Mesendoderm (in vitro differentiated cells): ENCODE measurements around the gene C11orf42. TPM values are rescaled to one million over a fixed set of nuclear protein-coding genes. Genes with fewer than 3 reads are reported as not detected.
A peak's percentile ranks its signal among the peaks of the same experiment; 100 is the strongest.

Source experiments
- DNase-seq: peaks from one replicate; pipeline ENCODE4 v3.0.0; 2013
- H2AK5ac ChIP-seq: 2 replicates; pipeline ENCODE4 v1.6.1; 2013; ENCODE audit warnings: low read length, inconsistent platforms
- H2BK120ac ChIP-seq: 2 replicates; pipeline ENCODE4 v1.6.1; 2013; ENCODE audit warnings: low read depth, mild to moderate bottlenecking, low read length, moderate library complexity, mixed read lengths
- H2BK15ac ChIP-seq: replicated peaks from 2 replicates; pipeline ENCODE4 v1.6.1; 2013; ENCODE audit warnings: low read depth, mild to moderate bottlenecking, moderate library complexity
- H2BK5ac ChIP-seq: 2 replicates; pipeline ENCODE4 v1.6.1; 2013; ENCODE audit warnings: low read length, inconsistent platforms
- H3K18ac ChIP-seq: 2 replicates; pipeline ENCODE4 v1.6.1; 2013; ENCODE audit warnings: mild to moderate bottlenecking, low read length, mixed read lengths
- H3K23ac ChIP-seq: one replicate; pipeline ENCODE4 v1.6.1; 2013; ENCODE audit warnings: low read length
- H3K27ac ChIP-seq: 2 replicates; pipeline ENCODE4 v1.5.1; 2013; ENCODE audit warnings: low read depth, mild to moderate bottlenecking, inconsistent platforms, low read length, moderate library complexity
- H3K27me3 ChIP-seq: 2 replicates; pipeline ENCODE4 v1.6.1; 2013; ENCODE audit warnings: low read length, control low read depth, mild to moderate bottlenecking, inconsistent platforms; ENCODE audit not compliant: insufficient read depth, poor library complexity
- H3K36me3 ChIP-seq: 2 replicates; pipeline ENCODE4 v1.6.1; 2013; ENCODE audit warnings: low read length, inconsistent platforms; ENCODE audit not compliant: control insufficient read depth, insufficient read depth
- H3K4ac ChIP-seq: one replicate; pipeline ENCODE4 v1.6.1; 2013; ENCODE audit warnings: low read depth, mild to moderate bottlenecking, low read length, moderate library complexity
- H3K4me1 ChIP-seq: 2 replicates; pipeline ENCODE4 v1.6.1; 2013; ENCODE audit warnings: low read depth, low read length, inconsistent platforms; ENCODE audit not compliant: control insufficient read depth
- H3K4me2 ChIP-seq: 2 replicates; pipeline ENCODE4 v1.6.1; 2013; ENCODE audit warnings: low read length
- H3K4me3 ChIP-seq: 2 replicates; pipeline ENCODE4 v1.5.1; 2013; ENCODE audit warnings: mild to moderate bottlenecking, low read length
- H3K56ac ChIP-seq: one replicate; pipeline ENCODE4 v1.6.1; 2013; ENCODE audit warnings: low read length
- H3K79me1 ChIP-seq: 2 replicates; pipeline ENCODE4 v1.6.1; 2013; ENCODE audit warnings: low read length, inconsistent platforms
- H3K79me2 ChIP-seq: 2 replicates; pipeline ENCODE4 v1.6.1; 2013; ENCODE audit warnings: mild to moderate bottlenecking, low read length; ENCODE audit not compliant: control insufficient read depth, insufficient read depth
- H3K9ac ChIP-seq: 2 replicates; pipeline ENCODE4 v1.6.1; 2013; ENCODE audit warnings: low read length, inconsistent platforms
- H4K5ac ChIP-seq: one replicate; pipeline ENCODE4 v1.6.1; 2013; ENCODE audit warnings: low read length
- H4K8ac ChIP-seq: one replicate; pipeline ENCODE4 v1.6.1; 2013; ENCODE audit warnings: low read depth, mild to moderate bottlenecking, control low read depth, low read length, moderate library complexity
- WGBS: extraction: QIAGEN DNeasy Blood & Tissue Kit; methylation state at CpG from one replicate; pipeline ENCODE4 v1.1.7; 2013; ENCODE audit warnings: low lambda C conversion rate, missing lambda C conversion rate; ENCODE audit not compliant: insufficient coverage; ENCODE audit errors: extremely low coverage; 5-methylcytosine and 5-hydroxymethylcytosine counted together
- polyA plus RNA-seq, 2 experiments: library from polyadenylated mRNA; stranded (reverse); fragments of 200-250 nt; gene quantifications; one replicate each; pipeline ENCODE4 v1.2.3, GENCODE V29; 2013

The C11orf42 gene
- not detected for polyA plus RNA-seq (2013, experiment 1 of 2)
- polyA plus RNA-seq (2013, experiment 2 of 2) = not detected

DNA sequence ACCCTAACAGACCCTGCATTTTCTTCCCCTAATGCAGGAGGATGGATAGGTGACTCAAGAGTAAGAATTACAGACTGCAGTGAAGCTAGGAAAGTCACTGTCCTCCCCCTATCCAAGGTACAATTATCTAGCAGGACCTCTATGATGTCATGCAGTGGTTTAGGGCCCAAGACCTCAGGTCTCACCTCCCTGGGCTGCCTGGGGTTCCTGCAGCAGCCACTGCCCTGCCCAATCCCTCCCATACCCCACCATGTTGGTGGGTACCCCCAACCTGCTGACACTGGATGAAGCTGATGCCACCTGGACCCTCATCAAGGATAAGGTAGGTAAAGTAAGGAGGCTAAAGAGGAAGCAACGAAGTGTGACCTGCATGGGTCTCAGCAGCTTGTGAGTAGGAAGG, at the start of gene C11orf42:
C11orf42 (plus strand) TSS at position 192 of the 400 bp plus-strand sequence; CDS start at position 251, 59 bp downstream.
- H3K4ac ChIP-seq = no peak within 1 kb of the TSS
- H3K36me3 ChIP-seq = no peaks in the 10 kb centered on the region
- H3K4me1 ChIP-seq = no peaks in the 10 kb centered on the region
- no peak within 1 kb of the TSS for H3K56ac ChIP-seq
- H3K18ac ChIP-seq = no peak within 1 kb of the TSS
- WGBS = no CpG with 5 or more reads among the region's 1 CpG
- no peaks in the 10 kb centered on the region for H3K79me1 ChIP-seq
- H3K79me2 ChIP-seq = no peaks in the 10 kb centered on the region
- no peak within 1 kb of the TSS for H3K23ac ChIP-seq
- no peak for DNase-seq
- no peak within 1 kb of the TSS for H3K27ac ChIP-seq
- H2BK15ac ChIP-seq = no peak within 1 kb of the TSS
- H2BK5ac ChIP-seq = no peak within 1 kb of the TSS
- no peak within 1 kb of the TSS for H3K4me2 ChIP-seq
- H4K5ac ChIP-seq = no peak within 1 kb of the TSS
- H2BK120ac ChIP-seq = no peak within 1 kb of the TSS
- no peak within 1 kb of the TSS for H4K8ac ChIP-seq
- no peak within 1 kb of the TSS for H2AK5ac ChIP-seq
- no peak within 1 kb of the TSS for H3K9ac ChIP-seq
- no peak within 1 kb of the TSS for H3K4me3 ChIP-seq
- no peaks in the 10 kb centered on the region for H3K27me3 ChIP-seq

- Histone ChIP-seq H3K79me1 (no peaks in the 10 kb centered on the region), H3K23ac (no peak overlapping the region), H3K4ac (no peak overlapping the region), H3K27me3 (no peaks in the 10 kb centered on the region), H3K4me2 (no peak overlapping the region), H4K5ac (no peak overlapping the region), H2BK15ac (no peak overlapping the region), H3K18ac (no peak overlapping the region), H3K79me2 (no peaks in the 10 kb centered on the region), H3K9ac (no peak overlapping the region), H2BK120ac (no peak overlapping the region), H3K27ac (no peak overlapping the region), H2AK5ac (no peak overlapping the region), H2BK5ac (peak overlapping the region; percentile 23), H3K36me3 (no peaks in the 10 kb centered on the region), H4K8ac (no peak overlapping the region), H3K4me3 (no peak overlapping the region), H3K4me1 (no peaks in the 10 kb centered on the region), H3K56ac (no peak overlapping the region)
- peak; percentile 64 for DNase-seq
- no CpG with 5 or more reads among the region's 7 CpGs for WGBS
Observed at GRCh38 chr11:6156628-6157359, 48.6 kb upstream of the C11orf42 start.

- Histone ChIP-seq H2BK5ac (no peak within 1 kb of the TSS), H3K79me1 (no peaks in the 10 kb centered on the region), H2BK15ac (no peak within 1 kb of the TSS), H4K8ac (no peak within 1 kb of the TSS), H3K36me3 (no peaks in the 10 kb centered on the region), H3K4ac (no peak within 1 kb of the TSS), H3K4me2 (no peak within 1 kb of the TSS), H4K5ac (no peak within 1 kb of the TSS), H3K27ac (no peak within 1 kb of the TSS), H2BK120ac (no peak within 1 kb of the TSS), H3K56ac (no peak within 1 kb of the TSS), H2AK5ac (no peak within 1 kb of the TSS), H3K18ac (no peak within 1 kb of the TSS), H3K27me3 (no peaks in the 10 kb centered on the region), H3K9ac (no peak within 1 kb of the TSS), H3K79me2 (no peaks in the 10 kb centered on the region), H3K4me1 (no peaks in the 10 kb centered on the region), H3K4me3 (no peak within 1 kb of the TSS), H3K23ac (no peak within 1 kb of the TSS)
- WGBS = no CpG with 5 or more reads among the region's 1 CpG
- DNase-seq = no peak
Observed at GRCh38 chr11:6170226-6170625, 35.1 kb upstream of the C11orf42 start, which contains the start of gene OR52B2. Gene OR52B2 (minus strand): TSS chr11:6170326. CDS start chr11:6170326, 0 bp downstream.

- H3K79me2 ChIP-seq = no peaks in the 10 kb centered on the region
- no peak overlapping the region for H4K5ac ChIP-seq
- DNase-seq = no peak
- H3K18ac ChIP-seq = no peak overlapping the region
- no peaks in the 10 kb centered on the region for H3K27me3 ChIP-seq
- no peak overlapping the region for H3K4me2 ChIP-seq
- H2AK5ac ChIP-seq = no peak overlapping the region
- H2BK15ac ChIP-seq = no peak overlapping the region
- H2BK5ac ChIP-seq = no peak overlapping the region
- H3K4me1 ChIP-seq = no peaks in the 10 kb centered on the region
- H3K4me3 ChIP-seq = no peak overlapping the region
- no peak overlapping the region for H3K56ac ChIP-seq
- H2BK120ac ChIP-seq = no peak overlapping the region
- no peak overlapping the region for H3K9ac ChIP-seq
- H3K27ac ChIP-seq = no peak overlapping the region
- WGBS = no CpG with 5 or more reads among the region's 2 CpGs
- no peak overlapping the region for H3K23ac ChIP-seq
- no peak overlapping the region for H3K4ac ChIP-seq
- H4K8ac ChIP-seq = no peak overlapping the region
- H3K36me3 ChIP-seq = no peaks in the 10 kb centered on the region
- no peaks in the 10 kb centered on the region for H3K79me1 ChIP-seq
Observed at GRCh38 chr11:6175440-6175839, 29.9 kb upstream of the C11orf42 start.

DNA sequence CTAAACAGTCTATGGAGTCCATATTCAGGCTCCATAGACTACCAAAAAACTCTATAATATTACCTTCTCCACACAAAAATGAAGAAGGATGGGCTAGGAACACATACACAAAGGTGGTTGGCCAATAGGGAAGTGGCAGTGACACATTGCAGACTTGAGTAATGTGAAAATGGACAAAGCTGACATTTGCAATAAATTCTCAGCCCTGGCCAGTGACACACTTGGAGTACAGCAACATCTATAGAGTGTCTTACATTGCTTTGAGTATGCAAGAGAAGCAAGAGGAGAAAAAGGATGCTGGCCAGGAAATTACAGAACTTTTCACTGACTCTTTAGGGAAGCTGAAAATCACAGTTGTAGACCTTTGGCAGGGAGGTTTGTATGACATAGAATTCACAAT, 13.6 kb upstream of the C11orf42 start:
- Histone ChIP-seq H2BK15ac (no peak overlapping the region), H3K9ac (no peak overlapping the region), H4K8ac (no peak overlapping the region), H3K4ac (no peak overlapping the region), H4K5ac (no peak overlapping the region), H3K27ac (no peak overlapping the region), H2AK5ac (no peak overlapping the region), H3K79me1 (no peaks in the 10 kb centered on the region), H3K4me2 (no peak overlapping the region), H3K36me3 (no peaks in the 10 kb centered on the region), H2BK120ac (no peak overlapping the region), H2BK5ac (no peak overlapping the region), H3K23ac (no peak overlapping the region), H3K4me1 (peaks cover 2% of the 10 kb centered on the region), H3K27me3 (no peaks in the 10 kb centered on the region), H3K18ac (no peak overlapping the region), H3K79me2 (no peaks in the 10 kb centered on the region), H3K56ac (no peak overlapping the region), H3K4me3 (no peak overlapping the region)
- DNase-seq = no peak
